Neural cell (in vitro differentiated cells): ENCODE data around the gene KRT9. TPM values are rescaled to one million over a fixed set of nuclear protein-coding genes. Genes with fewer than 3 reads are reported as not detected.

Experiments used
- H2AFZ ChIP-seq: fragments of 200-600, 300-800 bp; sonication (generic), shearing (Covaris generic); 2 replicates; pipeline ENCODE4 v1.6.0; 2014; ENCODE audit warnings: low read depth, mild to moderate bottlenecking, antibody characterized with exemption, low read length, moderate library complexity
- H3F3A ChIP-seq: fragments of 200-600 bp; shearing (Covaris generic); 2 replicates; pipeline ENCODE4 v1.6.1; 2016; ENCODE audit warnings: mild to moderate bottlenecking, moderate library complexity, mixed read lengths, antibody characterized with exemption, low read length; ENCODE audit not compliant: insufficient read depth, poor library complexity, severe bottlenecking
- H3K27ac ChIP-seq: fragments of 200-600, 300-800 bp; sonication (generic), shearing (Covaris generic); 2 replicates; pipeline ENCODE4 v1.5.1; 2014; ENCODE audit warnings: mild to moderate bottlenecking, low read length, moderate library complexity
- H3K27me3 ChIP-seq: fragments of 300-800, 200-600 bp; sonication (generic), shearing (Covaris generic); 2 replicates; pipeline ENCODE4 v1.6.0; 2014; ENCODE audit warnings: mild to moderate bottlenecking, low read depth, low read length, moderate library complexity; ENCODE audit not compliant: insufficient read depth
- H3K36me3 ChIP-seq: fragments of 300-800, 200-600 bp; sonication (generic), shearing (Covaris generic); 2 replicates; pipeline ENCODE4 v1.5.1; 2014; ENCODE audit warnings: mild to moderate bottlenecking, antibody characterized with exemption, low read length, moderate library complexity; ENCODE audit not compliant: insufficient read depth
- H3K4me2 ChIP-seq: fragments of 300-800, 200-600 bp; sonication (generic), shearing (Covaris generic); 2 replicates; pipeline ENCODE4 v1.6.0; 2014; ENCODE audit warnings: mild to moderate bottlenecking, low read length
- H3K4me3 ChIP-seq: fragments of 300-800, 200-600 bp; sonication (generic), shearing (Covaris generic); 2 replicates; pipeline ENCODE4 v1.5.1; 2014; ENCODE audit warnings: mild to moderate bottlenecking, low read length, moderate library complexity
- H3K79me2 ChIP-seq: fragments of 200-600 bp; shearing (Covaris generic); replicated peaks from 2 replicates; pipeline ENCODE4 v1.6.0; 2014; ENCODE audit warnings: mild to moderate bottlenecking, low read length, moderate library complexity; ENCODE audit not compliant: insufficient read depth
- H3K9ac ChIP-seq: fragments of 300-800, 200-600 bp; sonication (generic), shearing (Covaris generic); 2 replicates; pipeline ENCODE4 v1.6.1; 2016; ENCODE audit warnings: mild to moderate bottlenecking, low read length, mixed read lengths
- H3K9me2 ChIP-seq: fragments of 200-600 bp; shearing (Covaris generic); 2 replicates; pipeline ENCODE4 v1.6.1; 2016; ENCODE audit warnings: mild to moderate bottlenecking, low read length, mixed read lengths; ENCODE audit not compliant: insufficient read depth
- H3K9me3 ChIP-seq: fragments of 200-600, 300-800 bp; sonication (generic), shearing (Covaris generic); 2 replicates; pipeline ENCODE4 v1.6.1; 2016; ENCODE audit warnings: mild to moderate bottlenecking, mixed run types, low read length, moderate library complexity, mixed read lengths
- H4K20me1 ChIP-seq: fragments of 200-600 bp; shearing (Covaris generic); 2 replicates; pipeline ENCODE4 v1.6.1; 2016; ENCODE audit warnings: mild to moderate bottlenecking, mixed run types; ENCODE audit not compliant: insufficient read depth
- EP300 ChIP-seq: fragments of 450-650 bp; conservative IDR thresholded peaks from 2 replicates; pipeline ENCODE4 v1.6.1; 2014; ENCODE audit warnings: antibody characterized with exemption, mild to moderate bottlenecking, moderate library complexity; ENCODE audit not compliant: poor library complexity, severe bottlenecking
- EZH2 ChIP-seq: fragments of 200-600, 300-800 bp; shearing (Covaris generic), sonication (generic); IDR thresholded peaks from 2 replicates; pipeline ENCODE4 v1.6.1; 2014; ENCODE audit warnings: antibody characterized with exemption, low read length, borderline replicate concordance, mild to moderate bottlenecking; ENCODE audit not compliant: insufficient read depth, poor library complexity, severe bottlenecking
- MXI1 ChIP-seq: fragments of 450-650 bp; conservative IDR thresholded peaks from 2 replicates; pipeline ENCODE4 v1.6.1; 2014; ENCODE audit warnings: antibody characterized with exemption, mild to moderate bottlenecking; ENCODE audit not compliant: poor library complexity, severe bottlenecking
- POLR2AphosphoS5 ChIP-seq: IDR thresholded peaks from 2 replicates; pipeline ENCODE4 v1.6.1; 2012
- RAD21 ChIP-seq: fragments of 450-650 bp; conservative IDR thresholded peaks from 2 replicates; pipeline ENCODE4 v1.6.1; 2014; ENCODE audit warnings: antibody characterized with exemption, mild to moderate bottlenecking, moderate library complexity
- SMC3 ChIP-seq: fragments of 450-650 bp; conservative IDR thresholded peaks from 2 replicates; pipeline ENCODE4 v1.6.1; 2014; ENCODE audit warnings: antibody characterized with exemption, mild to moderate bottlenecking, moderate library complexity; ENCODE audit not compliant: poor library complexity
- TAF1 ChIP-seq: IDR thresholded peaks from 2 replicates; pipeline ENCODE4 v1.6.1; 2012; ENCODE audit warnings: low read depth
- polyA plus RNA-seq: library from polyadenylated mRNA; depleted of rRNA; stranded (reverse); fragments of >200 nt; gene quantifications from 2 replicates; pipeline ENCODE4 v1.2.3, GENCODE V29; 2014
- TF ChIP-seq, protein P1 (sequence below): IDR thresholded peaks from 2 replicates; pipeline ENCODE4 v1.6.1; 2012; ENCODE audit warnings: borderline replicate concordance
- TF ChIP-seq, protein P2 (sequence below): fragments of 450-650 bp; IDR thresholded peaks from 2 replicates; pipeline ENCODE4 v1.5.1; 2014; ENCODE audit warnings: antibody characterized with exemption, mild to moderate bottlenecking, moderate library complexity; ENCODE audit not compliant: poor library complexity, severe bottlenecking

The KRT9 gene
- polyA plus RNA-seq, 1 donor from 2014 or later, result not detected

DNA sequence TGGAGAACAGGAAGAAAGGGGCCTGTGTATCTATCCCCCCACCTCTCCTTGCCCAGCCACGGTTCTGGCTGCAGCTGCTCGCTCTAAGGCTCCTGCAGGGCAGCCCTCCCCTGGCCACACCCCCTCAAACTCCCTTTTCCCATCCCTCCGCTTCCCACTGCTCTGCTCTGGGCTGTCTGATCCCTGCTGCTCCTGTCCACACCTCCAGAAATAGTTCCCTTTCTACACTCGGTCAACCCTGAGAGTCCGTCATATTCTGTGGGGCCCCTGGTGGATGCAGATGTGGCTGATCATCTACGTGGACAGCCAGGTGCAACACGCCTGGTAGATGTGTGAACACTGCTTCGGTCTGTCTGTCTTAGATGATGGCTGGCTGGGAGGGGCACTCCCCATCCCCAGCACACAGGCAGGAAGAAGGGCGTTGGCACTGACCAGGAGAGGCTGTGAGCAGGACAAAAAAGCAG is 24.4 kb downstream of the KRT9 start:
- no peak overlapping the region for H3K9ac ChIP-seq
- no peaks in the 10 kb centered on the region for H3K9me2 ChIP-seq
- no peak overlapping the region for H3K4me2 ChIP-seq
- no peak for TF ChIP-seq POLR2AphosphoS5
- TF ChIP-seq, protein P1, sequence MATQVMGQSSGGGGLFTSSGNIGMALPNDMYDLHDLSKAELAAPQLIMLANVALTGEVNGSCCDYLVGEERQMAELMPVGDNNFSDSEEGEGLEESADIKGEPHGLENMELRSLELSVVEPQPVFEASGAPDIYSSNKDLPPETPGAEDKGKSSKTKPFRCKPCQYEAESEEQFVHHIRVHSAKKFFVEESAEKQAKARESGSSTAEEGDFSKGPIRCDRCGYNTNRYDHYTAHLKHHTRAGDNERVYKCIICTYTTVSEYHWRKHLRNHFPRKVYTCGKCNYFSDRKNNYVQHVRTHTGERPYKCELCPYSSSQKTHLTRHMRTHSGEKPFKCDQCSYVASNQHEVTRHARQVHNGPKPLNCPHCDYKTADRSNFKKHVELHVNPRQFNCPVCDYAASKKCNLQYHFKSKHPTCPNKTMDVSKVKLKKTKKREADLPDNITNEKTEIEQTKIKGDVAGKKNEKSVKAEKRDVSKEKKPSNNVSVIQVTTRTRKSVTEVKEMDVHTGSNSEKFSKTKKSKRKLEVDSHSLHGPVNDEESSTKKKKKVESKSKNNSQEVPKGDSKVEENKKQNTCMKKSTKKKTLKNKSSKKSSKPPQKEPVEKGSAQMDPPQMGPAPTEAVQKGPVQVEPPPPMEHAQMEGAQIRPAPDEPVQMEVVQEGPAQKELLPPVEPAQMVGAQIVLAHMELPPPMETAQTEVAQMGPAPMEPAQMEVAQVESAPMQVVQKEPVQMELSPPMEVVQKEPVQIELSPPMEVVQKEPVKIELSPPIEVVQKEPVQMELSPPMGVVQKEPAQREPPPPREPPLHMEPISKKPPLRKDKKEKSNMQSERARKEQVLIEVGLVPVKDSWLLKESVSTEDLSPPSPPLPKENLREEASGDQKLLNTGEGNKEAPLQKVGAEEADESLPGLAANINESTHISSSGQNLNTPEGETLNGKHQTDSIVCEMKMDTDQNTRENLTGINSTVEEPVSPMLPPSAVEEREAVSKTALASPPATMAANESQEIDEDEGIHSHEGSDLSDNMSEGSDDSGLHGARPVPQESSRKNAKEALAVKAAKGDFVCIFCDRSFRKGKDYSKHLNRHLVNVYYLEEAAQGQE, result no peak
- TF ChIP-seq, protein P2, sequence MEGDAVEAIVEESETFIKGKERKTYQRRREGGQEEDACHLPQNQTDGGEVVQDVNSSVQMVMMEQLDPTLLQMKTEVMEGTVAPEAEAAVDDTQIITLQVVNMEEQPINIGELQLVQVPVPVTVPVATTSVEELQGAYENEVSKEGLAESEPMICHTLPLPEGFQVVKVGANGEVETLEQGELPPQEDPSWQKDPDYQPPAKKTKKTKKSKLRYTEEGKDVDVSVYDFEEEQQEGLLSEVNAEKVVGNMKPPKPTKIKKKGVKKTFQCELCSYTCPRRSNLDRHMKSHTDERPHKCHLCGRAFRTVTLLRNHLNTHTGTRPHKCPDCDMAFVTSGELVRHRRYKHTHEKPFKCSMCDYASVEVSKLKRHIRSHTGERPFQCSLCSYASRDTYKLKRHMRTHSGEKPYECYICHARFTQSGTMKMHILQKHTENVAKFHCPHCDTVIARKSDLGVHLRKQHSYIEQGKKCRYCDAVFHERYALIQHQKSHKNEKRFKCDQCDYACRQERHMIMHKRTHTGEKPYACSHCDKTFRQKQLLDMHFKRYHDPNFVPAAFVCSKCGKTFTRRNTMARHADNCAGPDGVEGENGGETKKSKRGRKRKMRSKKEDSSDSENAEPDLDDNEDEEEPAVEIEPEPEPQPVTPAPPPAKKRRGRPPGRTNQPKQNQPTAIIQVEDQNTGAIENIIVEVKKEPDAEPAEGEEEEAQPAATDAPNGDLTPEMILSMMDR, result no peak
- TF ChIP-seq TAF1, result no peak
- no peak for TF ChIP-seq EZH2
- no peak for TF ChIP-seq RAD21
- H3K4me3 ChIP-seq, result no peak overlapping the region
- no peaks in the 10 kb centered on the region for H4K20me1 ChIP-seq
- H3K27me3 ChIP-seq, result no peaks in the 10 kb centered on the region
- H3F3A ChIP-seq, result no peaks in the 10 kb centered on the region
- H3K27ac ChIP-seq, result no peak overlapping the region
- H2AFZ ChIP-seq, result no peak overlapping the region
- H3K9me3 ChIP-seq, result no peaks in the 10 kb centered on the region
- no peaks in the 10 kb centered on the region for H3K79me2 ChIP-seq
- no peaks in the 10 kb centered on the region for H3K36me3 ChIP-seq

DNA sequence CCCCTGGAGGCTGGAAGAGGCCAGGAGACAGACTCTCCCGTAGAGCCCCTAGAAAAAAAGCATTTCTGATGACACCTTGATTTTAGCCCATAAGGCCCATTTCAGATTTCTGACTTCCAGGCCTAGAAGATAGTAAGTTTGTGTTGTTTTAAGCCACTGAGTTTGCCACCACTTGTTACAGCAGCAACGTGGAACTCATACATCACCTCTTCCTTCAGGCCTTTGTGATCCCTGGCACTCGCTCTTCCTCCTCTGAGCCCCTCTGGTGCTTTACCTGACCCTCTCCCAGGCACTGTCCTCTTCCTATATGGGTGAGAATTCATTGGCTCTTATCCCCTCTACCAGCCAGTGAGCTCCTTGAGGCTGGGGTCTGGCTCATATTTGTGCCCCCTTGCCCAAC is 25.0 kb downstream of the KRT9 start:
- Histone ChIP-seq H3K9me2 (no peaks in the 10 kb centered on the region), H3K9ac (no peak overlapping the region), H3K27me3 (no peaks in the 10 kb centered on the region), H3K79me2 (no peaks in the 10 kb centered on the region), H3K36me3 (no peaks in the 10 kb centered on the region), H3F3A (no peaks in the 10 kb centered on the region), H3K4me2 (no peak overlapping the region), H3K27ac (no peak overlapping the region), H3K9me3 (no peaks in the 10 kb centered on the region), H2AFZ (no peak overlapping the region), H4K20me1 (no peaks in the 10 kb centered on the region), H3K4me3 (no peak overlapping the region)
- TF ChIP-seq, protein P2, result no peak
- no peak for TF ChIP-seq EZH2
- TF ChIP-seq TAF1, result no peak
- TF ChIP-seq SMC3, result no peak
- TF ChIP-seq, protein P1, result no peak
- no peak for TF ChIP-seq MXI1
- no peak for TF ChIP-seq POLR2AphosphoS5
- TF ChIP-seq RAD21, result no peak
- no peak for TF ChIP-seq EP300
